LNCAP (cell line): Measurements from ENCODE around the gene C6orf47.

Source experiments
- CTCF ChIP-seq: fragments of 450-650 bp; IDR thresholded peaks from 2 replicates; pipeline ENCODE4 v1.5.1; 2017; ENCODE audit warnings: mild to moderate bottlenecking

Gene C6orf47

GRCh38 chr6:31681135-31681671 is 20.6 kb upstream of the C6orf47 start:
- TF ChIP-seq CTCF = no peak

- peak; percentile 63 for TF ChIP-seq CTCF
These were observed 19.9 kb upstream of the C6orf47 start, which contains the start of gene LY6G5C for GRCh38 chr6:31680226-31681134. TSS of gene LY6G5C (minus strand) at chr6:31681067. CDS start at chr6:31680373, 694 bp downstream.

GRCh38 chr6:31677955-31678354 is 17.4 kb upstream of the C6orf47 start:
- no peak for TF ChIP-seq CTCF

- no peak for TF ChIP-seq CTCF
These were observed 16.3 kb upstream of the C6orf47 start for GRCh38 chr6:31676904-31677303.

- no peak for TF ChIP-seq CTCF
These were observed 15.8 kb upstream of the C6orf47 start for GRCh38 chr6:31676322-31676903.

GRCh38 chr6:31669676-31670075 is 9.1 kb upstream of the C6orf47 start, which contains the start of gene LY6G5B:
TSS of gene LY6G5B (plus strand) at chr6:31669976. CDS start at chr6:31670951, 975 bp downstream.
- no peak for TF ChIP-seq CTCF

- no peak for TF ChIP-seq CTCF
These were observed 5.9 kb upstream of the C6orf47 start for GRCh38 chr6:31666337-31666965.
